ENCODE measurements around the gene PIWIL1. TPM values are rescaled to one million over a fixed set of nuclear protein-coding genes. Genes with fewer than 3 reads are reported as not detected.

Gene PIWIL1
- total and polyA plus RNA-seq, 10 donors = 0.03 to 3.5 (median 0.61) TPM; not detected in 1

DNA sequence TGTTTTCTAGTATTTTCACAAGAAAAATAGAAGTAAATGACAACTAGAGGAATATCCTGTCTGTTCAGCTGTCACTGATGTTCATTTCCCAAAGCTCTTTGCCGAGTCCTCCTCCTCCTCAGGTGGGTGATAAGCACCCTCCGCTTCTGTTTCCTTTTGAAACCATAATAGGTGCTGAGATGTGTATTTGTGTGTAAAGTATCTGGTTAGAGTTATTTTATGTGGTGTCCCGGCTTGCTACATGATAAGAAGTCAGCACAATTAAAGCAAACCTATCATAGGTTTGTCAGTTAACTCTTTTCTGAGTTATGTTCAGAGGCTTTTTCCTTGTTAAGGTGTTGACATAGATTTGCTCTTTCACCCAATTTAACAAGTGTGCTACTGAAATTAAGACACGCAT lies 82.4 kb downstream of the PIWIL1 start:
- no peak overlapping the region for H3K27ac ChIP-seq
- H3K36me3 ChIP-seq = no peaks in the 10 kb centered on the region
- peaks cover 0 to 3% (median 0%) of the 10 kb centered on the region in 7 donors for H3K27me3 ChIP-seq (replicated peaks in 1 of 7)
- H3K9me3 ChIP-seq = no peaks in the 10 kb centered on the region
- DNase-seq = no peak
- 76 to 87% (median 82%) methylated on average over 4 of the region's 4 CpGs for WGBS, 5 donors
- no peak overlapping the region for H3K4me3 ChIP-seq
- intact Hi-C loops (cut with DNase I; ENCODE audit: low total_unique reads) = no loop called here
- TF ChIP-seq POLR2AphosphoS5 (IDR thresholded peaks at IDR 0.05) (no peak), POLR2A (IDR thresholded peaks at IDR 0.05) (no peak)
- TF ChIP-seq, protein P1, sequence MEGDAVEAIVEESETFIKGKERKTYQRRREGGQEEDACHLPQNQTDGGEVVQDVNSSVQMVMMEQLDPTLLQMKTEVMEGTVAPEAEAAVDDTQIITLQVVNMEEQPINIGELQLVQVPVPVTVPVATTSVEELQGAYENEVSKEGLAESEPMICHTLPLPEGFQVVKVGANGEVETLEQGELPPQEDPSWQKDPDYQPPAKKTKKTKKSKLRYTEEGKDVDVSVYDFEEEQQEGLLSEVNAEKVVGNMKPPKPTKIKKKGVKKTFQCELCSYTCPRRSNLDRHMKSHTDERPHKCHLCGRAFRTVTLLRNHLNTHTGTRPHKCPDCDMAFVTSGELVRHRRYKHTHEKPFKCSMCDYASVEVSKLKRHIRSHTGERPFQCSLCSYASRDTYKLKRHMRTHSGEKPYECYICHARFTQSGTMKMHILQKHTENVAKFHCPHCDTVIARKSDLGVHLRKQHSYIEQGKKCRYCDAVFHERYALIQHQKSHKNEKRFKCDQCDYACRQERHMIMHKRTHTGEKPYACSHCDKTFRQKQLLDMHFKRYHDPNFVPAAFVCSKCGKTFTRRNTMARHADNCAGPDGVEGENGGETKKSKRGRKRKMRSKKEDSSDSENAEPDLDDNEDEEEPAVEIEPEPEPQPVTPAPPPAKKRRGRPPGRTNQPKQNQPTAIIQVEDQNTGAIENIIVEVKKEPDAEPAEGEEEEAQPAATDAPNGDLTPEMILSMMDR (IDR thresholded peaks at IDR 0.05 in 8 of 11, conservative IDR thresholded peaks at IDR 0.05 in 3 of 11) = no peak
- no peaks in the 10 kb centered on the region for H3K4me1 ChIP-seq

DNA sequence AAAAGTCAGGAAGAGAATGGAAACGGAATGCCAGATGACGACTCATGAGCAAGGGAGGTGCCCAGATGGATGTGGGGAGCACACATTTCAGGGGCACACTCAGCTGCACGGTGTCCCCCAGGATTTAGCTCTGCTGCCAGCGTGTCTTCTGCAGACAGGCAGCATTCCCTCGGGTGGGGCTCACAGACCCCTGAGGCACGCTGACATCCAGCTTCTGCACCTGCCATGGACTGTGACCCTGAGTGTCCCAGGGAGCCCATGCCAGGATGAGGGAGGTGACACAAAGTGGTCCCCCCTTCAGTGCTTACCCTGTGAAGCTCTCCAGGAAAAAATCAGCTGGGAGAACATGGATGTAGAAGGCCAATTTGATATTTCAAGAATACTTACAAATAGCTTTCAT lies 84.2 kb downstream of the PIWIL1 start:
- intact Hi-C loops (cut with DNase I; ENCODE audit: low total_unique reads) = no loop called here
- WGBS, 5 donors = 68 to 81% (median 71%) methylated on average over 6 of the region's 6 CpGs
- no peaks in the 10 kb centered on the region for H3K36me3 ChIP-seq
- H3K27me3 ChIP-seq (replicated peaks in 1 of 7) = peaks cover 0 to 3% (median 0%) of the 10 kb centered on the region in 7 donors
- H3K4me3 ChIP-seq = no peak overlapping the region
- no peaks in the 10 kb centered on the region for H3K9me3 ChIP-seq
- H3K4me1 ChIP-seq = no peaks in the 10 kb centered on the region
- TF ChIP-seq, protein P1 (IDR thresholded peaks at IDR 0.05 in 8 of 11, conservative IDR thresholded peaks at IDR 0.05 in 3 of 11) = no peak
- DNase-seq = peak; percentile 27
- no peak overlapping the region for H3K27ac ChIP-seq

Other genes starting within 250 kb of the PIWIL1 start
- under 1 TPM in 3 of 7 donors, not detected in 4; 0.11 to 0.20 (median 0.18) TPM for gene FZD10, start 175.4 kb upstream of the PIWIL1 start, total RNA-seq
- under 1 TPM in 2 of 3 donors, not detected in 1; 0.02 to 0.06 TPM for gene FZD10, start 175.4 kb upstream of the PIWIL1 start, polyA plus RNA-seq

Data from spleen (tissue), 11 donors.